Adrenal gland (tissue), 12 donors: ENCODE results near the gene BEND6. TPM values are rescaled to one million over a fixed set of nuclear protein-coding genes. Genes with fewer than 3 reads are reported as not detected.

Experiments
- DNase-seq, 7 donors: peaks; one replicate each; pipeline ENCODE4 v3.0.0-alpha.2; 2019 to 2020
- H3K27ac ChIP-seq, 5 donors: fragments of 200-600 bp; sonication (generic) in 4 of 5; 1 replicate in 3 of 5; 2 replicates in 2 of 5; pipeline versions ENCODE4 v1.5.1 to v1.8.0; 2016 to 2020; ENCODE audit warnings: mild to moderate bottlenecking in 1 of 5
- H3K27me3 ChIP-seq: fragments of 200-600 bp; 2 replicates; pipeline ENCODE4 v1.8.0; 2021
- H3K36me3 ChIP-seq, 2 donors: fragments of 200-600 bp; replicated peaks in 1 of 2; 1 replicate in 1 of 2; 2 replicates in 1 of 2; pipeline versions ENCODE4 v1.5.1 to v1.8.0; 2018 to 2022
- H3K4me1 ChIP-seq, 2 donors: fragments of 200-600 bp; replicated peaks in 1 of 2; 1 replicate in 1 of 2; 2 replicates in 1 of 2; pipeline versions ENCODE4 v1.5.1 to v1.8.0; 2018 to 2021
- H3K4me3 ChIP-seq, 4 donors: fragments of 200-600 bp; sonication (generic) in 3 of 4; one replicate each; pipeline ENCODE4 v1.5.1; 2016 to 2018
- H3K9me3 ChIP-seq, 3 donors: fragments of 200-600 bp; sonication (generic) in 1 of 3; replicated peaks in 1 of 3; 1 replicate in 2 of 3; 2 replicates in 1 of 3; pipeline versions ENCODE4 v1.5.1 to v1.8.0; 2016 to 2021
- POLR2A ChIP-seq, 2 donors: fragments of 450-650 bp; IDR thresholded peaks; one replicate each; pipeline ENCODE4 v1.6.1; 2017; ENCODE audit warnings: antibody characterized with exemption in 2 of 2, mild to moderate bottlenecking in 2 of 2, moderate library complexity in 1 of 2
- WGBS, 4 donors: extraction: QIAGEN DNeasy Blood & Tissue Kit in 2 of 4; methylation state at CpG; one replicate each; pipeline versions ENCODE4 v1.1.5 to v1.1.7; 2013 to 2017; 5-methylcytosine and 5-hydroxymethylcytosine counted together
- intact Hi-C, 2 donors: fragments of 100-400 bp; cut with DNase I; formaldehyde crosslinking; loops; one replicate each; pipeline versions ENCODE4 v1.14.1 to v1.15.0; 2022 to 2023
- polyA plus RNA-seq, 3 donors: library from polyadenylated mRNA; stranded (reverse); fragments of 200-250 nt in 2 of 3; fragments of 350-450 nt in 1 of 3; fragmentation: Illumina TruSeq in 1 of 3; extraction: RNeasy Lipid Tissue Mini Kit (QIAGEN cat#74804) in 1 of 3; gene quantifications; one replicate each; pipeline ENCODE4 v1.2.3, GENCODE V29; 2013 to 2014
- total RNA-seq, 9 donors: library from RNA; depleted of rRNA in 4 of 9; stranded (reverse); fragments of >200 nt in 4 of 9; fragments of 120-200 nt in 1 of 9; fragmentation: NEBNext Ultra II Directional in 1 of 9; extraction: Animal tissue kit (Norgen Biotek cat#: 25700) in 1 of 9; gene quantifications; one replicate each; pipeline versions ENCODE4 v1.1.0 to v1.2.4, GENCODE V29; 2013 to 2023
- TF ChIP-seq, protein P1 (sequence below), 6 experiments: fragments of 450-650 bp in 4 of 6; fragments of 200-600 bp in 2 of 6; sonication (generic) in 1 of 6; IDR thresholded peaks; 1 replicate in 5 of 6; 2 replicates in 1 of 6; pipeline versions ENCODE4 v1.5.1 to v1.8.0; 2016 to 2021; ENCODE audit warnings: antibody characterized with exemption in 6 of 6, mild to moderate bottlenecking in 2 of 6, moderate library complexity in 1 of 6
- donor health status: healthy with polysubstance abuse.
- donor health status: Bipolar disorder and iron deficiency.
- donor health status: DM: yes; HTN: yes; CAD: no.
- donor health status: DM: no; HTN: no; CAD: no.
- donor health status: DM: no; HTN: no; CAD: no.
- donor health status: DM: yes; HTN: yes; CAD: no.

BEND6 gene
- total and polyA plus RNA-seq, 12 donors, result 0.67 to 6.0 (median 1.2) TPM; not detected in 1

DNA sequence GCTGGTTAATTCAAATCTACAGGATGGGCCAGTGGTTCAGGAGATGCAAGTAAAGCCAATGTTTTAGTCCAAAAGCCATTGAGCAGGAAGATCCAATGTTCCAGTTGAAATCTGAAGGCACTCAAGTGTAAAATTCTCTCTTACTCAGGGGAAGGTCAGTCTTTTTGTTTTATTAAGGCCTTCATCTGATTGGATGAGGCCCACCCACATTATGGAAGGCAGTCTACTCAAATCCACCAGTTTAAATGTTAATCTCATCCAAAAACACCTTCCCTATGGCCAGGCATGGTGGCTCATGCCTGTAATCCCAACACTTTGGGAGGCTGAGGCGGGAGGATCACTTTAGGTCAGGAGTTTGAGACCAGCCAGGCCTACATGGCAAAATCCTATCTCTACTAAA, 31.3 kb upstream of the BEND6 start:
- Histone ChIP-seq H3K36me3 (no peaks in the 10 kb centered on the region), H3K4me3 (no peak overlapping the region), H3K4me1 (no peaks in the 10 kb centered on the region), H3K27ac (no peak overlapping the region), H3K27me3 (no peaks in the 10 kb centered on the region), H3K9me3 (no peaks in the 10 kb centered on the region)
- no peak for DNase-seq
- intact Hi-C loops, result no loop called here
- WGBS, 4 donors, result 87 to 100% (median 91%) methylated on average over 1 of the region's 1 CpG
- TF ChIP-seq POLR2A (IDR thresholded peaks at IDR 0.05), result no peak
- TF ChIP-seq, protein P1, sequence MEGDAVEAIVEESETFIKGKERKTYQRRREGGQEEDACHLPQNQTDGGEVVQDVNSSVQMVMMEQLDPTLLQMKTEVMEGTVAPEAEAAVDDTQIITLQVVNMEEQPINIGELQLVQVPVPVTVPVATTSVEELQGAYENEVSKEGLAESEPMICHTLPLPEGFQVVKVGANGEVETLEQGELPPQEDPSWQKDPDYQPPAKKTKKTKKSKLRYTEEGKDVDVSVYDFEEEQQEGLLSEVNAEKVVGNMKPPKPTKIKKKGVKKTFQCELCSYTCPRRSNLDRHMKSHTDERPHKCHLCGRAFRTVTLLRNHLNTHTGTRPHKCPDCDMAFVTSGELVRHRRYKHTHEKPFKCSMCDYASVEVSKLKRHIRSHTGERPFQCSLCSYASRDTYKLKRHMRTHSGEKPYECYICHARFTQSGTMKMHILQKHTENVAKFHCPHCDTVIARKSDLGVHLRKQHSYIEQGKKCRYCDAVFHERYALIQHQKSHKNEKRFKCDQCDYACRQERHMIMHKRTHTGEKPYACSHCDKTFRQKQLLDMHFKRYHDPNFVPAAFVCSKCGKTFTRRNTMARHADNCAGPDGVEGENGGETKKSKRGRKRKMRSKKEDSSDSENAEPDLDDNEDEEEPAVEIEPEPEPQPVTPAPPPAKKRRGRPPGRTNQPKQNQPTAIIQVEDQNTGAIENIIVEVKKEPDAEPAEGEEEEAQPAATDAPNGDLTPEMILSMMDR (IDR thresholded peaks at IDR 0.05), result no peak

DNA sequence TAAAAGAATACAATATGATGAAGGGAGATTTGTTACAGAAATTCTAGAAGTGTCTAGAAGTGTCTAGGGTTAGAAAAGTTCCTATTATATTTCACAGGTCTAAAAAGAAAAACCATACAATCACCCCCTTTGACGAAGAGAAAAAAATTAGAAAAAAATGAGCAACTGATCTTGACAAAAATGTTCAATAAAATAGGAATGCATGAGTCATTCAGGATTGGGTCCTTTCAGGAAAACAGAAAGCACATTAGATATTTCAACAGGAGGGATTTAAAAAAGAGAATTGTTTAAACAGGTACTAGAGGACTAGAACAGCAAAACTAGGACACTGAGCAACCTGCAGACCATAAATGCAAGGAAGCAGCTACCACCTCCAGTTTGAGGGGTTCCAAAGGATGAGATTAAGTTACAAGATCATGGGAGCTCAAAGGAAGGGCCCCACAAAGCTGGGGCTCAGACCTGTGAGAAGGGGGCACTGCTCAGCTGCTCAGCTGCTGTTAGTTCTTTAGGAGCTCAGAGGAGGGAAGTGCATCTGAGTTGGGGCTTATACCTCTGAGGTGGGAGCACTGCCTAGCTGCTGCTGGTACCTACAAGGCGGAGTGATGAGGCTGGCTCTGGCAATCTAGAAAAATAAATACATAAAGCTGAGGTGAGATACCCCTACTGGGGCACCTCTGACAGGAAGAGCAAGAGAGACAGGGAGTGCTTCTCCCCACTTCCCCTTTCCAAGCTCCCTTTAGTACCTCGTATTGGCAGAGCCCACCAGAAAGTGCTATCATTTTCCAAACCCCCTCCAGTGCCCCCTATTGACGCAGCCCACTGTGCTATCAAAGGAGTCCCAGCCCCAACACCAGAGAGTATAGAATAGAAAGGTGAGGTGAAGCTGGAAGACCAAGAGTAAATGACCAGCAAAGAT, 27.1 kb upstream of the BEND6 start:
- H3K4me3 ChIP-seq, result no peak overlapping the region
- no peaks in the 10 kb centered on the region for H3K4me1 ChIP-seq
- H3K27ac ChIP-seq, result no peak overlapping the region
- H3K27me3 ChIP-seq, result no peaks in the 10 kb centered on the region
- DNase-seq, result no peak
- no peak for TF ChIP-seq POLR2A (IDR thresholded peaks at IDR 0.05)
- TF ChIP-seq, protein P1 (IDR thresholded peaks at IDR 0.05), result no peak
- H3K9me3 ChIP-seq, result no peaks in the 10 kb centered on the region
- intact Hi-C loops, result no loop called here
- H3K36me3 ChIP-seq, result no peaks in the 10 kb centered on the region
- WGBS, 4 donors, result 56 to 69% (median 63%) methylated on average over 4 of the region's 4 CpGs

GRCh38 chr6:56930846-56931245, 24.1 kb upstream of the BEND6 start:
- TF ChIP-seq, protein P1 (IDR thresholded peaks at IDR 0.05), result no peak
- no peak for TF ChIP-seq POLR2A (IDR thresholded peaks at IDR 0.05)
- DNase-seq, result no peak
- no peaks in the 10 kb centered on the region for H3K4me1 ChIP-seq
- intact Hi-C loops, result no loop called here
- 65 to 81% (median 69%) methylated on average over 2 of the region's 2 CpGs for WGBS, 4 donors
- no peaks in the 10 kb centered on the region for H3K27me3 ChIP-seq
- H3K9me3 ChIP-seq, result no peaks in the 10 kb centered on the region
- no peak overlapping the region for H3K27ac ChIP-seq
- H3K4me3 ChIP-seq, result no peak overlapping the region
- no peaks in the 10 kb centered on the region for H3K36me3 ChIP-seq

GRCh38 chr6:56932910-56933477, 21.9 kb upstream of the BEND6 start:
- no peak overlapping the region for H3K27ac ChIP-seq
- intact Hi-C loops, result no loop called here
- no peak for DNase-seq
- WGBS, 4 donors, result 65 to 74% (median 68%) methylated on average over 2 of the region's 2 CpGs
- H3K4me1 ChIP-seq, result no peaks in the 10 kb centered on the region
- H3K9me3 ChIP-seq, result no peaks in the 10 kb centered on the region
- H3K4me3 ChIP-seq, result no peak overlapping the region
- no peaks in the 10 kb centered on the region for H3K27me3 ChIP-seq
- TF ChIP-seq, protein P1 (IDR thresholded peaks at IDR 0.05), result no peak
- TF ChIP-seq POLR2A (IDR thresholded peaks at IDR 0.05), result no peak
- no peaks in the 10 kb centered on the region for H3K36me3 ChIP-seq
